GM10248 (cell line): ENCODE measurements around the gene ATP2A1.

Experiments
- CTCF ChIA-PET: fragments of 300-600 bp; sonication (Branson Sonifier 250); formaldehyde crosslinking; extraction: SDS; loops from one replicate; lab custom pipeline; 2021; ENCODE audit warnings: antibody characterized with exemption; lab: Yijun Ruan, JAX
- POLR2A ChIA-PET: fragments of 350-650 bp; sonication (Branson Sonifier 250); formaldehyde crosslinking; extraction: SDS; loops from one replicate; lab custom pipeline; 2020; ENCODE audit warnings: antibody characterized with exemption; lab: Yijun Ruan, JAX
- DNase-seq: peaks from one replicate; pipeline ENCODE4 v3.0.0; 2012; ENCODE audit errors: extremely low spot score
- TF ChIP-seq, protein P1 (sequence below): IDR thresholded peaks from 2 replicates; pipeline ENCODE4 v1.5.1; 2012; ENCODE audit warnings: mild to moderate bottlenecking, low read depth; ENCODE audit errors: extremely low read depth, missing control alignments, control extremely low read depth

The ATP2A1 gene

DNA sequence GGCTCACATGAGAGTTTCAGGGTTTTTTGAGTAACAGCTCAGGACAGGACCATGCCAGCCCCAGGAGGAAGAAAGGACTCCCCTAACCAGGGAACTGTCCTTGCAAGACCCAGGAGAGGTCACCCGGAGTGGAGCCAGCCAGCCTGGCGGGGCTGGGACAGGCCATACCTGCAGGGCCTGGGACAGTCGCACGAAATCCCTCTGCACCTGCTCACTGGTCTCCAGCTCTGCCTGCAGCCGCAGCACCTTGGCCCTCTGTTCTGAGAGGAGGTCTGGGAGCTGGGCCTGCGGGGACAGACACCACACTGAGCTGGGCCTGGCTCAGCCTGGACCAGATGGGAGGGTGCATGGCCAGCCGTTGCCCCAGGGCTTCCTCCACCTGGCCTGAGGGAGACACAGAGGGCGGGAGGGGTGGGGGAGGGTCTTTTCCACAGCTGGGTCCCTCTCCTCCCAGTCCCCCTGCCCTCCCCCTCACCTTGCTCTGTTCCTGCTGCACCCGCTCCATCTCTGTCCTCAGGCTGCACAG is 27.0 kb downstream of the ATP2A1 start:
- DNase-seq: no peak
- TF ChIP-seq, protein P1, sequence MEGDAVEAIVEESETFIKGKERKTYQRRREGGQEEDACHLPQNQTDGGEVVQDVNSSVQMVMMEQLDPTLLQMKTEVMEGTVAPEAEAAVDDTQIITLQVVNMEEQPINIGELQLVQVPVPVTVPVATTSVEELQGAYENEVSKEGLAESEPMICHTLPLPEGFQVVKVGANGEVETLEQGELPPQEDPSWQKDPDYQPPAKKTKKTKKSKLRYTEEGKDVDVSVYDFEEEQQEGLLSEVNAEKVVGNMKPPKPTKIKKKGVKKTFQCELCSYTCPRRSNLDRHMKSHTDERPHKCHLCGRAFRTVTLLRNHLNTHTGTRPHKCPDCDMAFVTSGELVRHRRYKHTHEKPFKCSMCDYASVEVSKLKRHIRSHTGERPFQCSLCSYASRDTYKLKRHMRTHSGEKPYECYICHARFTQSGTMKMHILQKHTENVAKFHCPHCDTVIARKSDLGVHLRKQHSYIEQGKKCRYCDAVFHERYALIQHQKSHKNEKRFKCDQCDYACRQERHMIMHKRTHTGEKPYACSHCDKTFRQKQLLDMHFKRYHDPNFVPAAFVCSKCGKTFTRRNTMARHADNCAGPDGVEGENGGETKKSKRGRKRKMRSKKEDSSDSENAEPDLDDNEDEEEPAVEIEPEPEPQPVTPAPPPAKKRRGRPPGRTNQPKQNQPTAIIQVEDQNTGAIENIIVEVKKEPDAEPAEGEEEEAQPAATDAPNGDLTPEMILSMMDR: no peak
- POLR2A ChIA-PET: no interaction called here
- CTCF ChIA-PET: no interaction called here

DNA sequence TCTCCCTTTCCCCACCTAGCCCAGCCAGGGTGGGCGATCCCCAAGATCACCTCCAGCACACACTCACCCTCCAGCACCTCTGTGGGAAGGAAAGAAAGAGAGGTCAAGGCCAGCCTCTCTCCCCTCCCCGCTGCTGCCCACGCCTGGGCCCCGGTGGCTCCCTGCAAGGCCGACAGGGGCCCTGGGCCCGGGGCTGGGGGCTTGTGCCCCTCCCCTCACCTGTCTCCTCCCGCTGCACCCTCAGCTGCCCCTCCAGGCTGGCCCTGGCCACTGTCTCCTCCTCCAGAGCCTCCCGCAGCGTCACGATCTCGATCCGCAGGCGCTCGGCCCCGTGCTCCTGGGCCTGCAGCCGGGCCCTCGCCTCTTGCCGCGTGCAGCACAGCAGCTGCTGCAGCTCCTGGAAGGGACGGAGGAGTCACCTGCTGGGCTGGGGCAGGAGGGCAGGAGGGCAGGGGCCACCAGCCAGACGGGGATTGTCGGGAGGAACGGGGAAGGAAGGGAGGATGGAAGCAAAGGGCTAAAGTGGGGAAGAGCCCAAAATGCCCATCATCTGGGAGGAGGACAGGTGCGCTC is 27.6 kb downstream of the ATP2A1 start:
- ChIA-PET CTCF (no interaction called here), POLR2A (interaction anchor here (0.6 kb wide), 1 partner anchor 13 kb away, joined by 13 read pairs; no protein-coding TSS in a partner anchor)
- TF ChIP-seq, protein P1: no peak
- no peak for DNase-seq

DNA sequence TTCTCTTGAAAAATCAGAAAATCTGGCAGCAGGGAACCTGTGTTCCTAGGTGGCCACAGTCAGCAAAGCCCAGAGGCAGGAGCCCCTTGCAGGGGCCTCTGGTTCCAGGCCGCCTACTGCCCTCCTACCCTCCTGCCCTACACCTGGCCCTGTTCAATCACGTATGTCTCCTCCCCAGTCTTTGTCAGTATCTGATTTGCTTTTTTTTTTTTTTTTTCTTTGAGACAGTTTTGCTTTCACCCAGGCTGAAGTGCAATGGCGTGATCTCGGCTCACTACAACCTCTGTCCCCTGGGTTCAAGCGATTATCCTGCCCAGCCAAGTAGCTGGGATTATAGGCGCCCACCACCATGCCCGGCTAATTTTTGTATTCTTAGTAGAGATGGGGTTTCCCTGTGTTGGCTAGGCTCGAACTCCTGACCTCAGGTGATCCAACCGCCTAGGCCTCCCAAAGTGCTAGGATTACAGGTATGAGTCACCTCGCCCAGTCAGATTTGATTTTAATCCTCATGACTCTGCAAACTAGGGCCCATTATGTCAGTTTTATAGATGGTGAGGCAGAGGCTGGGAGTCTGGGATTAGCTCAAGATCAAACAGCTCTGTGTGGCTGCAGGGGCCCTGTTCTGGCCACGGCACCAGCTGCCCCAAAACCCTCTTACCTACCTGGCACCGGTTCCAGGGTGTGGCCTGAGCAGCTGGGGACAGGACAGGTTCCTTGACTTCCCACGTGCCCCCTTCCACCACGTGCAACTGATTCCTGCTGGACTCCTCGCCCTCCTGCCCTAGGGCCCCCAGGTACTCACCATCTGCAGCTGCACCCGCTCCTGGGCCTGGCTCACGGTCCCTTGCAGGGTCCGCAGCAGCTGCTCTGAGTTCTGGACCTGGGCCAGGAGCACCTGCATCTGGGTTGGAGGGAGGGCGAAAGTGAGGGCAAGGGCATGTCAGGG is 32.1 kb downstream of the ATP2A1 start:
- ChIA-PET CTCF (interaction anchor here (1.0 to 2.1 kb wide), 4 partner anchors 14 to 36 kb away, joined by 3 to 5 read pairs (median 4); no protein-coding TSS in a partner anchor), POLR2A (interaction anchor here (0.6 to 0.7 kb wide), 3 partner anchors 13 to 64 kb away, joined by 4 to 8 read pairs (median 6); partner anchors contain the start of gene TUFM)
- no peak for DNase-seq
- TF ChIP-seq, protein P1: no peak

DNA sequence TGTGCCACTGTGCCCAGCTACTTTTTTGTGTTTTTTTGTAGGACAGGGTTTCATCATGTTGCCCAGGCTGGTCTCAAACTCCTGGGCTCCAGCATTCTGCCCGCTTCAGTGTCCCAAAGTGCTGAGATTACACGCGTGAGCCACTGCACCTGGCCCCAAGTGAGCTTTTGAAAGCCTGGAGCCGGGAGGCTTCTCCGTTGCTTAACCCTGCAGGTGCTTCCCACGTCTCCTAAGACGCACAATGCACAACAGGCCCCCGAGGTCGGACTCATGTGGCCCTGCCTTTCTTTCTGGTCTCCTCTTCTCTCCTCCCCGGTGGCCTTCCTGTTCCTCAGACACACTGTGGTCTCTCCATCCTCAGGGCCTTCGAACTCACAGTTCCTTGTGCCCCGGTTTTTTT is 34.3 kb downstream of the ATP2A1 start:
- DNase-seq: no peak
- TF ChIP-seq, protein P1: no peak
- POLR2A ChIA-PET: interaction anchor here (0.5 to 0.7 kb wide), 2 partner anchors 30 to 39 kb away, joined by 3 to 15 read pairs; no protein-coding TSS in a partner anchor
- CTCF ChIA-PET: interaction anchor here (1.4 to 2.7 kb wide), 3 partner anchors 20 to 39 kb away, joined by 3 to 9 read pairs (median 7); no protein-coding TSS in a partner anchor

DNA sequence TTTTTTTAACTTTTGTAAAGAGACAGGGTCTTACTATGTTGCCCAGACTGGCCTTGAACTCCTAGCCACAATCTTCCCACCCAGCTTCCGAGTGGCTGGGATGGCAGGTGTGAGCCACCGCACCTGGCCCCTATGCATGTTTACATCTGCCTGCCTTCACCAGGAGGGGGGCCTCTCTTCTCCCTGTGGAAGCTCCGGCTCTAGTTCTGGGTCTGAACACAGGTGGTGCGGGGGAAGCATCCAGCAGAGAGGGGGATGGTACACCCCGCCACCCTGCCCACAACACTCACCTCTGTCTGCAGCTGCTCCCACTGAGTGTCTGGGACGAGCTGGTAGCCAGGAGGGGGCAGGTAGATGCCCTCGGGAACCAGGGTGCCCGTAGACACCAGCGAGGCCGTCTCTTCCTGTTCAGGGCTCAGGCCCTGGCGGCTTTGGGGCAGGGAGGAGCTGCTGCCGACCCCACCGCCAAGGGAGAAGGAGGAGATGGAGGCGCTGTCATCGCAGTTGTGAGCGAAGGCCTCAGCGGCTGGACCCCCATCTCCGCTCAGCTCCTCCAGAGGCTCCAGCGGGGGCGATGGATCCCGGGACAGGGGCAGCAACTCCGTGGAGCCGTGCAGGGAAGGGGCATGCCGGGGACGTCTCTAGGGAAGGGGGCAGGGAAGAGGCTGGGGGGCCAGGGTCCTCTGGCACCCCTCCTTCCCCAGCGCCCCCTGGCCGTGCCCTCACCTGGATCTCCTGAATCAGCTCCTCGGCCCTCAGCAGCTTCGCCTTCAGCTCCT is 35.8 kb downstream of the ATP2A1 start:
- ChIA-PET CTCF (interaction anchor here (1.2 to 2.7 kb wide), 3 partner anchors 26 to 33 kb away, joined by 3 to 9 read pairs (median 3); no protein-coding TSS in a partner anchor), POLR2A (interaction anchor here (1.0 to 1.5 kb wide), 2 partner anchors 10 to 12 kb away, joined by 3 read pairs; no protein-coding TSS in a partner anchor)
- DNase-seq: no peak
- TF ChIP-seq, protein P1: no peak

DNA sequence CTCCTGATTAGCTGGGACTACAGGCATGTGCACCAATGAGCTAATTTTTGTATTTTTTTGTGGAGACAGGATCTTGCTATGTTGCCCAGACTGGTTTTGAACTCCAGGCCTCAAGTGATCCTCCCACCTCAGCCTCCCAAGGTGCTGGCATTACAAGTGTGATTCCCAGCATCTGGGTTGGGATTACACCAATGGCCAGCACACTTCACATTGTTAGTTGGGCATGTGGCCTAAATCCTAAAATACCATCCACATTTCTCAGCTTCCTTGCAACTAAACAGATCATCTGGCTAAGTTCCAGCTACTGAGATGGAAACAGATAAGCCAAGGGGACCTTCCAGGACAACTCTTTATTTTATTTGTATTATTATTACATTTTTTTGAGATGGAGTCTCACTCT is 36.9 kb downstream of the ATP2A1 start:
- no peak for DNase-seq
- ChIA-PET POLR2A (interaction anchor here (1.0 to 1.5 kb wide), 2 partner anchors 9 to 13 kb away, joined by 3 read pairs; no protein-coding TSS in a partner anchor), CTCF (interaction anchor here (1.2 to 2.8 kb wide), 3 partner anchors 27 to 32 kb away, joined by 3 to 9 read pairs (median 3); no protein-coding TSS in a partner anchor)
- TF ChIP-seq, protein P1: no peak
